ENCODE measurements around the gene LAMC2.

The LAMC2 gene

DNA sequence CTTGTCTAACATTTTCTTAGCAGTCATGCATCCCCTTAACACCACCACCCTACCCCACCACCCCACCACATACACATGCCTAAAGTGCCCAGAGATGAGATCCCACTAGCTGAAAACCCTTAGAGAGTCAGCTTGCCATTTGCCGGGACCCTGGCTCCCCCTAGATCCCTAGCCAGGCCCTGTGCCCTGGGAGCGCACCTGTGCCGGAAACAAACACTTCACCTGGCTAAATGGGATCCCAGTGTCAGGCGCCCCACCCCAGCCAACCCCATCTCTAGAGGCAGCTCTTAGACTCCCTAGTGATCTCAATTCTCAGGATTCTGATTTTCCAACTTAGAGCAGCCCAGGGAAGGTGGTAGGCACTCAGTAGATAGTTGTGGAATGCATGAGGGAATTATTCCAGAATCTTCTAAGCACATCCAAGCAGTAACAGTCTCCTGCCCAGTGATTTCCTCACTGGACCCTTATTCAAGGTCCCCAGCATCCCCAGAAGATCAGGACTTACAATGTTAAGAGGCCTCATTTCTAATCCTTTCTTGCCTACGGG lies 105.2 kb downstream of the LAMC2 start:
- DNase-seq = no peak

DNA sequence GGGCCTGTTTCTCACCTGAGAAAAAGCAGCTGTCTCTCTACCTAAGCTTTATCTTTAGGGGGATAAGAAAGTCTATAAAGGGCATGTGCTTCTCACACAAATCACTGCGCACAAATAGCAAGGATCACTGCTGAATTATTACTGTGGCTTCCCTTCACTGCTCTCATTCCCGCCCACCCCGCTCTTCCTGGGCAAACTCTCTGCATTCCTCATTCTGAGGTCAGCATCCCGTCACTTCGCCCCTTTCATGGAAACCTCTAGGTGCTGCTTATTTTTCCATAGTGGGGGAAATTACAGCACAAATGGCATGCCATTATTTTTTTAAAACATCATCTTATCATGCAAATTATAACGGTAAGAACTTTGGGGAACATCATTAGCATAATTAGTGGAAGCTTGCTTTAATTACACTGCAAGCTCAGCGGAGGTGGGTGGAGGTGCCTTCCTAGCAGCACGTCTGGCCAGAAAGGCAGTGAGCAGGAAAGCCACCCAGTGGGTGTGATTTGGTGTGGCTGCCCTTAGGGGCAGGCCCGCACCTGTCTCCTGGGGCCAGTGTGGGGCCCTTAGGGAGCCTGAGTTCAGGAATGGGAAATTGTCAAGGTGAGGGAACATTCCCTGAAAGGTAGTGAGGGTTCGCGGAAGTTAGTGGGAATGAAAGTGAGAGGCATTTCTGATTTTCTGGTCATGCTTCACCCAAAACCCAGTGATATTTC lies 105.9 kb downstream of the LAMC2 start:
- DNase-seq = no peak

DNA sequence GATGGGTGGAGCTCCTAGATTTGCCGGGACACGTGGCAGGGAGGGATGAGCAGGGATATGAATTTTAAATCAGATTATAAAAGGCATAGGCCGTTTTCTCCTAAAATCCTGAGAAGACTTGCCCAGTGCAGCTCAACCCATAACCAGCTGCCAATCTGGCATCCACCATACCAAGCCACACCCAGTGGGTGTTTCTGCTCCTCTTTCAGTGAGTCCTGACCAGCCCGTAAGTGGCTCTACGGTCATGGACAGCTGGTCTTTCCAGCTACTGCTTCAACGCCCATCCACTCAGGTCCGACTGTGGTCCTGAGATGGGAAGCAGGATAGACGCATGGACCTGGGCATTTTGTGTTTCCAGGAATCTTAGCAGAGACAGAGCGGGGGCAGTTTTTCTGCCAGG lies 107.2 kb downstream of the LAMC2 start:
- no peak for DNase-seq

DNA sequence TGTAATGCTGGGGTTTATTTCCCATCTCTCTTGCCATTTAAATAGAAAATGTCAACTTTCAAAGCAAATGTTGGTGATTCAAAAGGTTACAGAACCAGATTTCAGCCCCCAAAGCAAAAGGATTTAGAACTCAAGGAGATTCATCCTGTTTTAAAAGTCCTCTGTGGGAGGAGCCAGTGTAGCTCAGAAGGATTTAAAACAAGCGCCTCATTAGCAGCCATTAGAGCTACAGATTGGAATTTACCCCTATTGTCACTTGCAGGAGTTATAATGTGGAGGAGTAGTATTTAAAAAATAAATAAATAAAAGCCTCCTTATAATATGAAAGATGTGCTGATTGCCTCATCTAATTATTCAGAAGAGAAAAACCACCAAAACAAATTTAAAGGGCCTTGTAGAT lies 107.8 kb downstream of the LAMC2 start:
- no peak for DNase-seq
